GM19193 (cell line): ENCODE data around the gene KLHL11.

ENCODE experiments used
- POLR2A ChIP-seq: IDR thresholded peaks from 4 replicates; pipeline ENCODE4 v1.6.1; 2011; ENCODE audit not compliant: insufficient read depth, insufficient read length; ENCODE audit errors: extremely low read depth

Gene KLHL11

GRCh38 chr17:41816637-41817320 is 48.4 kb downstream of the KLHL11 start:
- TF ChIP-seq POLR2A: no peak

GRCh38 chr17:41814195-41814594 is 51.0 kb downstream of the KLHL11 start:
- no peak for TF ChIP-seq POLR2A

GRCh38 chr17:41813699-41814124 is 51.5 kb downstream of the KLHL11 start:
- no peak for TF ChIP-seq POLR2A

GRCh38 chr17:41813152-41813680 is 52.0 kb downstream of the KLHL11 start:
- no peak for TF ChIP-seq POLR2A

GRCh38 chr17:41812381-41813151 is 52.7 kb downstream of the KLHL11 start, which contains the start of gene FKBP10:
TSS of gene FKBP10 (plus strand) at chr17:41813004. CDS start at chr17:41813035, 31 bp downstream.
- no peak for TF ChIP-seq POLR2A

- no peak for TF ChIP-seq POLR2A
These were observed 53.5 kb downstream of the KLHL11 start, which contains the start of gene P3H4 for GRCh38 chr17:41811549-41812380. TSS of gene P3H4 (minus strand) at chr17:41811949. CDS start at chr17:41811915, 34 bp downstream.

GRCh38 chr17:41810659-41811548 is 54.3 kb downstream of the KLHL11 start:
- no peak for TF ChIP-seq POLR2A

- TF ChIP-seq POLR2A: no peak
These were observed 58.4 kb downstream of the KLHL11 start for GRCh38 chr17:41806685-41807445.
